ENCODE measurements around the gene CSE1L.
"Not testable (repeated sequence)": the region's sequence is repeated elsewhere in the genome, so short reads cannot be mapped to it uniquely, and the experiment has no call there.

The CSE1L gene, protein sequence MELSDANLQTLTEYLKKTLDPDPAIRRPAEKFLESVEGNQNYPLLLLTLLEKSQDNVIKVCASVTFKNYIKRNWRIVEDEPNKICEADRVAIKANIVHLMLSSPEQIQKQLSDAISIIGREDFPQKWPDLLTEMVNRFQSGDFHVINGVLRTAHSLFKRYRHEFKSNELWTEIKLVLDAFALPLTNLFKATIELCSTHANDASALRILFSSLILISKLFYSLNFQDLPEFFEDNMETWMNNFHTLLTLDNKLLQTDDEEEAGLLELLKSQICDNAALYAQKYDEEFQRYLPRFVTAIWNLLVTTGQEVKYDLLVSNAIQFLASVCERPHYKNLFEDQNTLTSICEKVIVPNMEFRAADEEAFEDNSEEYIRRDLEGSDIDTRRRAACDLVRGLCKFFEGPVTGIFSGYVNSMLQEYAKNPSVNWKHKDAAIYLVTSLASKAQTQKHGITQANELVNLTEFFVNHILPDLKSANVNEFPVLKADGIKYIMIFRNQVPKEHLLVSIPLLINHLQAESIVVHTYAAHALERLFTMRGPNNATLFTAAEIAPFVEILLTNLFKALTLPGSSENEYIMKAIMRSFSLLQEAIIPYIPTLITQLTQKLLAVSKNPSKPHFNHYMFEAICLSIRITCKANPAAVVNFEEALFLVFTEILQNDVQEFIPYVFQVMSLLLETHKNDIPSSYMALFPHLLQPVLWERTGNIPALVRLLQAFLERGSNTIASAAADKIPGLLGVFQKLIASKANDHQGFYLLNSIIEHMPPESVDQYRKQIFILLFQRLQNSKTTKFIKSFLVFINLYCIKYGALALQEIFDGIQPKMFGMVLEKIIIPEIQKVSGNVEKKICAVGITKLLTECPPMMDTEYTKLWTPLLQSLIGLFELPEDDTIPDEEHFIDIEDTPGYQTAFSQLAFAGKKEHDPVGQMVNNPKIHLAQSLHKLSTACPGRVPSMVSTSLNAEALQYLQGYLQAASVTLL

DNA sequence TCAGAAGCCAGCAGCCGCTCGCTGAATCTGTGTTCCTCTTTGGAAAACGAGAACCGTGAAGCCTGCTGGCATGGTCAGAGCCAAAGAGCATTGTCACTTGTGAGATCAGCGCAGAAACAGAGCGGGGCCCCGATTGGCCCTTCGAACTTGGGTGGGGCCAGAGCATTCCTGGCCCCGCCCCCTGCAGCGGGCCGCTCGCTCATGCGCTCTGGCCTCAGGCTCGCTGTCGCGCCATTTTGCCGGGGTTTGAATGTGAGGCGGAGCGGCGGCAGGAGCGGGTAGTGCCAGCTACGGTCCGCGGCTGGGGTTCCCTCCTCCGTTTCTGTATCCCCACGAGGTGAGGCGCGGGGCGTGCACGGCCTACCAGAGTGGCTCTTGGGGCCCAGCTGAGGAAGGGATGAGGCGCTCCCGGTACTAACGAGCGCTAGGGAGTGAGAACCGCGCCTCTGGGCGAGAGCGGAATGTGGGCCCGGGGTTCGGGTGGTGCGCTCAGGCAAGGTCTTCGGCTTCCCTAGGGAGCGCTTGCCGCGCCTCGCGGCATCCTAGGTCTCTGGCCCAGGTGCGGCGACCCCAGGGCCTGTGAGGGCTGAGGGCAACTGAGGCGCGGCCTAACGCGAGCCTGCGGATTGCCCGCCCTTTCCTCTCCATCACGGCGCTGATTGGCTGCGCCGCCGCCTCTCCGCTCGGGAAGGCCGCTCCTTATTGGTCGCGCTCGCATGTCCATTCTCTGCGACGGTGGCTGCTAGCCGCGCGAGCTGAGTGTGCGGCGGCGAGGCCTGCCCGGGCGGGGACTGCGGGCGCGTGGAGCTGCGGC lies at the start of gene CSE1L:
TSS of gene CSE1L (plus strand) at position 226 of the 814 bp plus-strand sequence. CDS start 12,152 bp downstream, outside the sequence.
- DNase-seq: peak; percentile 81

DNA sequence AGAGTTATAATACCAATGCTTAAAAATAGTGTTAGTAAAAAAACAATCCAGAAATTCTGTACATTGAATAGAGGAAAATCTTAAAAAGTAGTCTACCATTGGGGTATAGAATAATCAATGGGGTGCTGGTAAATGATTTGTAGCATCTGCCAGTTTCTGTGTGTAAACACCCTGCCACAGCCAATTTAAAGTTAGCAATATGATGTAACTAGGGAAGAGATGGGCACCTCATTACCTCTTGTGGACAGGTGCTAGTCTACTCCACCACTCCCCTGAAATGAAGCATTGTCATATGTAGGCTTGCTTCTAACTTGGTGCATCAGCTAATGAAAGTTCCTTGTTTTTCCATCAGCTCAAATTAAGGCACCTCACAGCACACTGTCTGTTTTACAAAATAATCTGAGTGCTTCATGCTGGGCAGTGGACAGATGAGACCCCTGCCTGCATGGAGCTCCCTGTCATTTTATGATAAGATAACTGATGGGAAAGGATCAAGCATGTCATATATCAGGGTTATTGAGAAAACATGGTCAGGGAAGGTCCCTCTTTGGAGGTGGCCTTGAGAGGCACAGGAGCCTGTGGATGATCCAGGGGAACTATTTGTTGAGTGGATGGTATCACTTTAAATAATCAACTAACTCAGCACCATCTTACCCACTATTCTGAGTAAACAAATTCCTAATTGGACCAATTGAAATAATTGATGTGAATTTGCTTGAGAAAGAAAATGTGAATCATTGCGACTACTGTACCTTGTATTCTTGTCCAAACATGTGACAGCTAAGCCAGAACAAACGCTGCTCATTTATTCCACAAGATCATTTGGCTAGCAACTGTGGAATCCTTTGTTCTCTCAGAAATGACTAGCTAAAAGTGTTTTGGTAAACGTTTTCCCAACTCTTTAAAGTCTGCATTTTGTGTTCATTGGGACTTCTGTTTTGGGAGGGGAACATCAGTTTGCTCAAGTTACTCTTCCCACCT lies 45.9 kb upstream of the CSE1L start:
- no peak for DNase-seq

DNA sequence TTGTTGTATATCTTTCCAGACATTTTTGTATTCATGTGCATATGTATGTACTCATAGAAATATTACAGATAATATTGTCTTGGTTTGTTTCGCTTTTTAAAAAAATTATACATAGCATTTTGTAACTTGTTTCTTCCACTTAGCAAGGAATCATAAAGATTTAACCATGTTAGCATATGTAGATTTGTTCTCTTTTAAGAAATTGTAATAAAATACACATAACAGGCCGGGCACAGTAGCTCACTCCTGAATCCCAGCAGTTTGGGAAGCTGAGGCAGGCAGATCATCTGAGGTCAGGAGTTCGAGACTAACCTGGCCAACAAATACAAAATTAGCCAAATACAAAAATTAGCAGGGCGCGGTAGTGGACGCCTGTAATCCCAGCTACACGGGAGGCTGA lies 44.4 kb upstream of the CSE1L start:
- DNase-seq: no peak

DNA sequence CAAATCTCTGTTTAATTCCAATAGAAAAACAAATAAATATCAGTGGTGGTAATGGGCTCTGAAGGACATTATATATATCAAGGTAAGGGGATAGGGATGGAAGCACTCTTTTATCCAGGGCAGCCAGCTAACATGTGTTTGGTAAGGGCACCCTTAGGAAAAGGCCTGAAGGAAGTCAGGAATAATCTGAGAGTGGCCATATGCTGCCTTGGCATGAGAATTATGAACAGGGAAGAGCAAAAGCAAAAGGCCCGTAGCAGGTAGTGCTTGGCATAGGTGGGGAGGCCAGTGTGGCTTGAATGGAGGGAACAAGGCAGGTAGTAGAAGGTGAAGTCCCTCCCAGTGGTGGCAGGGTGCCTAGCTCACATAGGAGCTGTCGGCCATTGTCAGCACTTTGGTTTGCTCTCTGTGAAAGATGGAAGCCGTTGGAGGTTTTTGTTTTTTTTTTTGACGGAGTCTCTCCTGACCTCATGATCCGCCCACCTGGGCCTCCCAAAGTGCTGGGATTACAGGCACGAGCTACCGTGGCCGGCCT lies 39.6 kb upstream of the CSE1L start:
- no peak for DNase-seq

DNA sequence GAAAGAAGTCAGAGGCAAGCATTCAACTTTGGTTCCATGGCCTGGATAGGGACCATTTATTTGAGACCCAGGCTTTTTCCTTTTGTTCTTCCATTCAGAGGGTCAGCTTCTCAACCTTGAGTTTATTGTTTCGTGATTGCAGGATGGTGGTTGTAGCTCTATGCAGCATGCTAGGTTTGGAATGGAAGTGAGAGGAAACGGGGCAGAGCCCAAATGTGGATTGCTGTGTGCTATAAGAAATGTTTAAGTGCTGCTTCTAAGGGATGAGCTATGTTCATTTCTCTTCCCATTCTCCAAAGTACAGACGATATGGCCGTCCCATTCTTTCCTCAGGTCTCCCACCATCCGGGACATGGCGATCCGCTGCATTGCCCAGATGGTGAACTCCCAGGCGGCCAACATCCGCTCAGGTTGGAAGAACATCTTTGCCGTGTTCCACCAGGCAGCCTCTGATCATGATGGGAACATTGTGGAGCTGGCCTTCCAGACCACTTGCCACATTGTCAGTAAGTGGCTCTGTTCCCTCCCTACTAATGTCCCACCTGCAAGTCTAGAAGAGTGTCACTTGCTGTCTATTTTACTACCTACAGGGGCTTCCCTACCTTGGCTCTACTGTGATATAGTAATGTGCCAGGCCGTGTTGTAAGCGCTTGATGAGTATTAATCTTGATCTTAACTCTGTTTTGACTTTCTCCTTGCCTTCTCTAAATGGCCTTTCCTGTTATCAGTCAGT lies 36.0 kb upstream of the CSE1L start:
- DNase-seq: no peak

DNA sequence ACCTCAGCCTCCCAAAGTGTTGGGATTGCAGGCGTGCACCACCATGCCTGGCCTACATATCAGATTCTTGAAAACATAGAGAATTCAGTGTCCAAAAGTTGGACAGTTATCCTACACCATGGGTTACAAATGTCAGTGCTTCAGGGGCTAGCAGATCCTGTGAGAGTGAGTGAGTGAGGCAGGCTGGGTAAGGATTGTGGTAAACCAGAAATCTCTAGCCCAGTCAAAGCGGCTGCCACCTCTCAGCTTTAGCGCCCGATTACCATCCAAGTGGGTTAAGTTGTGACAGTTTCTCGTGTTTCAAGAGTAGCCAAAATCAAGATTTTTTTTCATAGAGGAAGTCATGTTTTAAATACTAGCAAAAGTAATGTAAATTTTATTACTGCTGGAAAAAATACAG lies 21.9 kb upstream of the CSE1L start:
- no peak for DNase-seq

DNA sequence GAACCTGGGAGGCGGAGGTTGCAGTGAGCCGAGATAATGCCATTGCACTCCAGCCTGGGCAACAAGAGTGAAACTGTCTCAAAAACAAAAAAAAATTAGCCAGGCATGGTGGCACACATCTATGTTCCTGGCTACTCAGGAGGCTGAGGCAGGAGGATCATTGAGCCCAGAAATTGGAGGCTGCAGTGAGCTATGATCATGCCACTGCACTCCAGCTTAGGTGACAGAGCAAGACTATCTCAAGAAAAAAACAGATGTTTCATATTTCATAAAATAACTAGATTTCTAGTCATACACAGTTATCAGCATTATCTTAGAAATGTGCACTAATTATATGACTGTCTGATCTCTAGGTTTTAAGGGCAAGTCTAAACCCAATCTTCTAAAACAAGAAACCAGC lies 17.9 kb upstream of the CSE1L start:
- DNase-seq: not testable (repeated sequence)

DNA sequence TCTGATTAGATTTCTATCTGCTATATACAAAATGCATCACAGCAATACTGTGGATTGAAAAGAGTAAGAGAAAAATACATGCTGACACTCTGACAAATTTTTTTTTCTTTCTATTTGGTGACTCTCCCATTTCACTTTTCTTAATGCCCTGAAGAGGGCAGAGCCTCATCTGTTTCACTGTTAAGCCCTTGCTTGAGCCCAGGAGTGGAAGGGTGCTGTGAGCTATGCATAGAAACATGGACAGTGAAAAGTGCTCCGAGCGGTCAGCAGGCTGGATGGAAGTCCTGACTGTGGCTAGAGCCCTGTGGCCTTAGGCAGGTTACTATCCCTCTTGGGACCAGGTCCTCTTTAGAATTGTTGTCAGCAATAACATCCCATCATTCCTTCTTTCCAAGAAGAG lies 17.4 kb upstream of the CSE1L start:
- DNase-seq: no peak

DNA sequence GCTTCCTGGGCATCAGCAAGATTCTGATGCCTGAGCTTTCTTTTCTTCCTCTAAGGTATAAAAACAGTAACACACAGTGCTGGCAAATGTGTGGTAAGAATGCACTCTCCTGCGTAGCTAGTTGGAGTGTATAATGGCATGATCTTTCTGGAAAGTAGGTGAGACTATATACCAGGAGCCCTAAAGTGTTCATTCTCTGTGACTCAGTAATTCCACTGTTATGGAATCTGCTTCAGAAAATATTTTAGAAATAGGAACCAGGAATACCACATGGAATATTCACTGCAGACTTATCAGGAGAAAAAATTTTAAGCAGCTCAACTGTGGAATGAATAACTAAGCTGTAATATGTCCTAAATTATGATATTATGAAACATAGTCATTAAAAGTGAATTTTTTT lies 16.9 kb upstream of the CSE1L start:
- no peak for DNase-seq

DNA sequence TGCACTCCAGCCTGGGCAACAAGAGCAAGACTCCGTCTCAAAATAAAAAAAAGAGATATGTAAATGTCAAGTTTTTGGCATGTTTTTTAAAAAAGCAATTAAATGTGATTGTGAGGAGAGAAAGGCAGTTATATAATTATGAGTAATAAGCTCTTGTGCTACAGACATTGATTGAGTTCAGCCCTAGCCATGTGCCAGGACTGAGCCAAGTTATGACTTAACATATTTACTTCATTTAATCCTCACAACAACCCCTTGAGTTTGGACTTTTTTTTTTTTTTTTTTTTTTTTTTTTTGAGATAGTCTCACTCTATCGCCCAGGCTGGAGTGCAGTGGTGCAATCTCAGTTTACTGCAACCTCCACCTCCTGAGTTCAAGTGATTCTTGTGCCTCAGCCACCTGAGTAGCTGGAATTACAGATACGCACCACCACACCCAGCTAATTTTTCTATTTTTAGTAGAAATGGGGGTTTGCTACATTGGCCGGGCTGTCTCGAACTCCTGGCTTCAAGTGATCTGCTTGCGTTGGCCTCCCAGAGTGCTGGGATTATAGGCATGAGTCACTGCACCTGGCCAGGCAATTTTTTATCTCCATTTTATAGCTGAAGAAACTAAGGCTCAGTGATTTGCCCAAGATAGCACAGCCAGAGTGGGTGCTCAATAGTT lies 15.0 kb upstream of the CSE1L start:
- DNase-seq: no peak

DNA sequence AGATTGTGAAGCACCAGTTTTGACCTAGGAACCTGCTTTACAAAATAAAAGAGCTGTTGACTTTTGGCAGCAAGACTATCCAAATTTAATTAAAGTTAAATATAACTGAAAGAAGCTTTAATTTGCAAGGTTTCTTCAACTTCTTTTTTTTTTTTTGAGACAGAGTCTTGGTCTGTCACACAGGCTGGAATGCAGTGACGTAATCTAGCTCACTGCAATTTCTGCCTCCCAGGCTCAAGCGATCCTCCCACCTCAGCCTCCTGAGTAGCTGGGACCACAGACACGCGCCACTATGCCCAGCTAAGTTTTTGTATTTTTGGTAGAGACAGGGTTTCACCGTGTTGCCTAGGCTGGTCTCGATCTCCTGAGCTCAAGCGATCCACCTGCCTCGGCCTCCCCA lies 13.7 kb upstream of the CSE1L start:
- DNase-seq: no peak

DNA sequence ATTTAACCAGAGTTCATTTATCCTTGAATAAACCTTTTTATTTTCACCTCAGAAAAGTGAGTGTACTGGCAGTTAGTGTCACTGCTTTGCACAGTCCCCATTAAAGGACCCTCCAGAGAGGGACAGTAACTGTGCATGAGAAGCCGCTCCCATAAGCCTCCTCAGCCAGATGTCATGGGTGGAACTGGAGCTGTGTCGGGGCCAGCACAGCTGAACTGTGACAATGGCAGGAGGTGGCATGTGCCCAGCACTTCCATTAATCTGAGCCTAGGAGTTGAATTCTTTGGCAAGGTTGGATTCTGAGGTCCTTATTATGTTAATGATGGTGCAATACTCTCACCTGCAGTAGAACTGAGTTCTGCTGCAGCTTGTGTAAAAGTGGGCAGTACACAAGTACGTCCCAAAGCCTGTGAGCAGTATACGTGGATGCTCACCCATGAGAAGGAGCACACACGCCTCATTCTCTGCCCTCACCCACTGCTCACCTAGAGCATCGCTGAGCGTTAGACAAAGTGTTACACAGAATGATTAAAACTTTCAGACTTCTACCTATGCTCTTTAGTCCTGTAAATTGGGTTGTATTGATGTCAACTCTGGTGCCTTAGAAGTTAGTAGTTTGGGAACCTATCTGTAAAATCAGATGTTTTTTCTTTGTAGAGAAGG lies 11.9 kb upstream of the CSE1L start:
- no peak for DNase-seq

DNA sequence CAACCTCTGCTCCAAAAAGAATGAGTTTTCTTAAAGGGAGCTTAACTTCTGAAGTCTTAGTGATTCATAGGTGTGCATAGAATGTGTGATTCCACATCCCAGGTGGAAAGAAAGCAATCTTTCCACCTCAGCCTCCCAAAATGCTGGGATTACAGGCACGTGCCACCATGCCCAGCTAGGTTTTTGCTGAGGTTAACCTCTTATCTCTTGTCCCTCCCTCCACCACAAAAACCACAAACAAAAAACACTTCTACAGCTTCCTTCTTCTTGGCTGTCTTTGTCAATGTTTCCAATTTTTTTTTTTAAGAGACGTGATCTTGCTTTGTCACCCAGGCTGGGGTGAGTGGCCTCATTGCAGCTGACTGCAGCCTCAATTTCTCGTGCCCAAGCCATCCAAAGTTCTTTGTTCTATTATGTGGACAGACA lies 8.1 kb upstream of the CSE1L start:
- DNase-seq: peak; percentile 6

DNA sequence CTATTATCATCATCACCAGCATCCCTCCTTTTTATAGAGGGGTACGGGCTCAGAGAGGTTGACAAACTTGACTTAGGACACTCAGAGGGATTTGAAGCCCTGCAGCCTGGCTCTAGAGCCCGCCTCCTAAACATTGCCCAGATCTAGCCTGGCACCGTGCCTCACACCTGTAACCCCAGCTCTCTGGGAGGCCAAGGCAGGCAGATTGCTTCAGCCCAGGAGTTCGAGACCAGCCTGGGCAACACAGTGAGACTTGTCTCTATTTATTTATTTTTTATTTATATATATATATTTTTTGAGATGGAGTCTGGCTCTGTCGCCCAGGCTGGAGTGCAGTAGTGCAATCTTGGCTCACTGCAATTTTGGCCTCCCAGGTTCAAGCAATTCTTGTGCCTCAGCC lies 6.3 kb upstream of the CSE1L start:
- no peak for DNase-seq

DNA sequence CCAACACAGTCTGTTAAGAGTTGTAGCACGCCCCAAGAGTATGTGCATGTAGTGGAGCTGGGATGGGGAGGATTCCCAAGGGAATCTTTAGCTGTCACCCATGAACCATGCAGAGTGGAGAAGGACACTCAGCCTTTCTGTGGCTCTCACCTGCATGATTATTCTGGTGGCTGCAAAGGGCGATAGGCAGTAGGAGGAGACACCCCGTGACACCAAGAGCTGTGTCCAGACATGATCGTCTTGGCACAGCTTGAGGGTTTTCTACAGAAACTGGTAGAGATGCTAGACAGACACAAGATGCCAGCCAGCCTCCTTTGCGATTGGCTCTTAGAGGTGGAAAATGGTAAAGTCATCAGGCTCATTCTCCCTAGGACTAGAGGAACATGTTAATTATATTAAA lies 3.1 kb upstream of the CSE1L start:
- DNase-seq: peak; percentile 95

DNA sequence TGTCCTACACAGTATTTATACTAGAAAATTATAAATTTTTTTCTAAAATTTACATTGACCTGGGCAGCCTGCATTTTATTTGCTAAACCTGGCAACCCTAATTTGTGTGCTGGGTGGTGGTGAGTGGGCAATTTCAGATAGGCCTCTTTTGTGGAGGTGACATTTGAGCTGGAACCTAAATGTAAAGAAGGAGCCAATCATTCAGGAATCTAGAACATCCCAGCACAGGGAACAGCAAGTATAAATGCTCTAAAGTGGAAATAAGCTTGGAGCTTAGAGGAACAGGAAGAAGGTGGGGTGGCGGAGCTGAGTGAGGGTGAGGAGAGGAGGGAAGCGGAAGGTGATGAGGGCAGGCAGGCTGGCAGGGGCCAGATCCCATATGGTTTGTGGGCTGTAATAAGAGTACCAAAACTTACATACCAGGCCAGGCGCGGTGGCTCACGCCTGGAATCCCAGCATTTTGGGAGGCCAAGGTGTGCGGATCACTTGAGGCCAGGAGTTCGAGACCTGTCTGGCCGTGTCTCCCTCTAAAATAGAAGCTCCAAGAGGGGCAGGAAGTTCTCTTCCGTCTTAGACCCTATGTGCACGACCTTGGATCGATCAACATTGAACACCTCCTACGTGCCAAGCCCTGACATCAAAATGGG lies 549 bp upstream of the CSE1L start:
- DNase-seq: no peak

DNA sequence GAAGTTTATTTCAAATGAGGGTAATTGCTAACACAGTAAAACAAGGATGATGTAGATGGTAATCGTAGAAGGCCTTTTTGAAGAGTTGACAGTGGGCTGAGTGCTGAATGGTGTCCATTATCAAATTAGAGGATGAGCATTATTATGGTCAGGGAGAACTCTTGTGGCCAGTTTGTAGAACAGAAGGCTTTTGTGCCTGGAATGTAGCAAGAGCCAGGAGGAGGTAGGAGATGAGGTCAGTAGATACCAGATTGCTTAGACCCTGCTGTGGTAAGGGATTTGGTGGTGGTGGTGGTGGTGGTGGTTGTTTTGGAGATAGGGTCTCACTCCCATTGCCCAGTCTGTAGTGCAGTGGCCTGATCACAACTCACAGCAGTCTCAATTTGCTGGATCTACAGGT lies 6.2 kb downstream of the CSE1L start:
- no peak for DNase-seq

DNA sequence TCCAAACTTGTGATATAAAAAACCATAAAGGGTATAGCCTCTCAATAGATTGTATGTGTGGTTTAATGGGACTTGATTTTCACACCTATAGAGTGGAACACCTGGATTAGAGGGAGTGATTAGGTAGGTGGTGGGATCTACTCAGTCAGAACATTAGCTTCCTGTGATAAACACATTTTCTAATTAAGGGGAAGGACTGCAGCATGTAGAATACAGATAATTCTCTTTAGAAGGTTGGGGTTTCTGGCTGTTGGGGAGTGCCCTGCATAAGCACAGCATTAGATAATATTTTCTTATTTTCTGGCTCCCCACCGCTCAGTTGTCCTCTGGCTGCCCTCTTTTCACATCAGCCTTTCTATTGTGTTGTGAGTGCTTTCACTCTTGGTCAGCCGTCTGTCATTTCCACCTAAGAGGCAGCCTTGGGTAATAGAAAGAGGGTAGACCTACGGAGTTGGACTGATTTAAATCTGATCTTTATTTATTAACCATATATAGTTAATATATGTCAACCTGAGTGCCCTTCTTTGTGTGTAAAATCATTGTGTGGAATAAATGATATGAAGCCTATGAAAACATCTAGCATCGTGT lies 8.0 kb downstream of the CSE1L start:
- DNase-seq: no peak

DNA sequence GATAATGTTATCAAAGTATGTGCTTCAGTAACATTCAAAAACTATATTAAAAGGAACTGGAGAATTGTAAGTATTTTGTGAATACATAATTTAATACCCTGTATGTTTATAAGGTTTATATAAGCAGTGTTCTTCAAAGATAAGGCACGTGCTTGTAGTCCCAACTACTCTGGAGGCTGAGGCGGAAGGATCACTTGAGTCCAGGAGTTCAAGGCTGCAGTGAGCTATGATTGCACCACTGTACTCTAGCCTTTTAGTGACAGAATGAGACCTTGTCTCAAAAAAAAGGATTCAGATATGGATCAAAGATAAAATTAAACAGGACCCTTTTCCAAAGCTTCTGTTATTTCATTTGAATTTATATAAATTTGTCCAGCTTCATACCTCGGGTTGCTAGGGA lies 17.2 kb downstream of the CSE1L start:
- no peak for DNase-seq
